H1 (cell line): ENCODE measurements around the gene DPPA4.

Experiments used
- CEBPB ChIP-seq: IDR thresholded peaks from 2 replicates; pipeline ENCODE4 v1.6.1; 2012; ENCODE audit warnings: low read depth, low read length
- POU5F1 ChIP-seq: IDR thresholded peaks from 2 replicates; pipeline ENCODE4 v1.6.1; 2011; ENCODE audit warnings: low read depth, mild to moderate bottlenecking, low read length, moderate library complexity
- SP2 ChIP-seq: IDR thresholded peaks from 2 replicates; pipeline ENCODE4 v1.6.1; 2012; ENCODE audit warnings: mild to moderate bottlenecking, low read length, inconsistent platforms
- TF ChIP-seq, protein P1 (sequence below), 3 experiments: IDR thresholded peaks; 1 replicate in 2 of 3; 2 replicates in 1 of 3; pipeline versions ENCODE4 v1.5.1 to v1.6.1; 2011; ENCODE audit warnings: low read length in 3 of 3, mild to moderate bottlenecking in 3 of 3, inconsistent platforms in 2 of 3, low read depth in 1 of 3, moderate library complexity in 1 of 3; ENCODE audit not compliant: insufficient read depth in 1 of 3; ENCODE audit errors: control extremely low read depth in 1 of 3

DNA sequence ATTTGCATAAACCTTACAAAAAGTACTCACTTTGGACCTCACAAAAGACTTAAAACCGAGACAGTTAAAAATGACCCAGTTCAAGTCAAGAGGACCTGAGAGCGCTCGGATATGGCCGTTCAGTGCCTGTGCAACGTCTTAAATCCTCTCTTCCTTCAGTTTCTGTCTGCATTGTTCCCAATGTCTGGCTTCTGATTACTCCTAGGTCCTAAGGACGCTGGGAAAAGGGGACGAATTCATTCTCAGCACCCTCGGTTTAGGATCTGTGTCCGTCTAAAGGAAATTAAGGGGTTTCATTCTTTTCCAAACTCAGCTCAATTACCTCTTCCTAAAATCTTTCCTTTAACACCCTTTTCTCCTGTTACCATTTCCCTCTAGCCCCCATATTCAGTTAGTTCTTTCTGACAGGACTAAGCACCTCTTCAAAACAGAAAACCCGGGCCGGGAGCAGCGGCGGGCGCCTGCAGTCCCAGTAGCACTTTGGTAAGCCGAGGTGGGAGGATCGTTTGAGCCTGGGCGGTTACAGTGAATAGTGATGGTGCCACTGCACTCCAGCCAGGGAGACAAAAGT is 970 bp downstream of the DPPA4 start:
- TF ChIP-seq CEBPB (no peak), SP2 (no peak), POU5F1 (no peak)
- TF ChIP-seq, protein P1, sequence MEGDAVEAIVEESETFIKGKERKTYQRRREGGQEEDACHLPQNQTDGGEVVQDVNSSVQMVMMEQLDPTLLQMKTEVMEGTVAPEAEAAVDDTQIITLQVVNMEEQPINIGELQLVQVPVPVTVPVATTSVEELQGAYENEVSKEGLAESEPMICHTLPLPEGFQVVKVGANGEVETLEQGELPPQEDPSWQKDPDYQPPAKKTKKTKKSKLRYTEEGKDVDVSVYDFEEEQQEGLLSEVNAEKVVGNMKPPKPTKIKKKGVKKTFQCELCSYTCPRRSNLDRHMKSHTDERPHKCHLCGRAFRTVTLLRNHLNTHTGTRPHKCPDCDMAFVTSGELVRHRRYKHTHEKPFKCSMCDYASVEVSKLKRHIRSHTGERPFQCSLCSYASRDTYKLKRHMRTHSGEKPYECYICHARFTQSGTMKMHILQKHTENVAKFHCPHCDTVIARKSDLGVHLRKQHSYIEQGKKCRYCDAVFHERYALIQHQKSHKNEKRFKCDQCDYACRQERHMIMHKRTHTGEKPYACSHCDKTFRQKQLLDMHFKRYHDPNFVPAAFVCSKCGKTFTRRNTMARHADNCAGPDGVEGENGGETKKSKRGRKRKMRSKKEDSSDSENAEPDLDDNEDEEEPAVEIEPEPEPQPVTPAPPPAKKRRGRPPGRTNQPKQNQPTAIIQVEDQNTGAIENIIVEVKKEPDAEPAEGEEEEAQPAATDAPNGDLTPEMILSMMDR (IDR thresholded peaks at IDR 0.05; ENCODE audit: control extremely low read depth in 1 of 3, insufficient read depth in 1 of 3, low read depth in 1 of 3, low read length in 3 of 3), result no peak
